Measurements from ENCODE around the gene KCNMB2.

Gene KCNMB2

GRCh38 chr3:178880274-178880673 lies 344.0 kb downstream of the KCNMB2 start:
- DNase-seq (ENCODE audit: low spot score): no peak
